Measurements from ENCODE around the gene GCC2. TPM values are rescaled to one million over a fixed set of nuclear protein-coding genes. Genes with fewer than 3 reads are reported as not detected.

Gene GCC2
- total RNA-seq, 5 donors from 2014 or later (not counting 1 experiment from before 2014, with no cell fraction given): 97.3 to 152 (median 135) TPM

DNA sequence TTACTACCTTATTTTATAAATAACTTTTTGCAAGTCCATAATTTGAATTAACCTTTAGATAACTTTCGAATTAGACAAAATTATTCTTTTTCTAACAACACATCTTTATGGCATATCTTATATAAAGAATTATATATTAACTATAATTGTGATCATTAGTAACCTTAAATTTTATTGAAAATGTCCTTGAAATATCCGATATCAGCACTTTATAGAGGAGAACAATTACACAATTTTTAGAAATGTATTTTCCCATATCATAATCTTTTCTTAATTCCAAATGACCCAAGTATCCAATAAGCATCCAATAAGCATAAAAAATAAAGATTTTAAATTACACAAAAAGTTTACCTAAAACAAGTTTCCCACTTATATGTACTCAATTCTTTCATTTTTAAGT lies 7.3 kb upstream of the GCC2 start:
- no peaks in the 10 kb centered on the region for H3K4me1 ChIP-seq (ENCODE audit: control insufficient read depth in 1 of 2, extremely low read depth in 1 of 2, insufficient read depth in 2 of 2, low read length in 2 of 2)
- DNase-seq (no peak), ATAC-seq (replicated peaks in 1 of 4) (no peak)
- POLR2A ChIA-PET: interaction anchor here in 1 of 2 donors (0.7 kb wide), 1 partner anchor 9 kb away, joined by 9 read pairs; no protein-coding TSS in a partner anchor
- H3K4me3 Mint-ChIP-seq: no peak overlapping the region
- H3K27ac ChIP-seq (ENCODE audit: low read length): no peak overlapping the region
- CTCF ChIA-PET: no interaction called here
- H3K9me3 ChIP-seq: no peaks in the 10 kb centered on the region
- H3K27me3 ChIP-seq (replicated peaks in 1 of 2; ENCODE audit: control insufficient read depth in 2 of 2, extremely low read depth in 1 of 2, insufficient read depth in 2 of 2, low read length in 1 of 2): no peaks in the 10 kb centered on the region
- no peaks in the 10 kb centered on the region for H3K36me3 ChIP-seq (ENCODE audit: control insufficient read depth in 2 of 2, extremely low read depth in 1 of 2, insufficient read depth in 1 of 2, low read length in 1 of 2)
- H3K4me3 ChIP-seq (ENCODE audit: control insufficient read depth in 1 of 2, extremely low read depth in 1 of 2, low read length in 1 of 2): no peak overlapping the region
- H3K9me3 Mint-ChIP-seq: no peaks in the 10 kb centered on the region
- peaks cover 0 to 2% (median 0%) of the 10 kb centered on the region in 3 donors for H3K4me1 Mint-ChIP-seq
- no CpG with 5 or more reads among the region's 2 CpGs for WGBS (ENCODE audit: insufficient coverage)
- no peak overlapping the region for H3K27ac Mint-ChIP-seq
- no peaks in the 10 kb centered on the region for H3K36me3 Mint-ChIP-seq
- no peaks in the 10 kb centered on the region for H3K27me3 Mint-ChIP-seq

DNA sequence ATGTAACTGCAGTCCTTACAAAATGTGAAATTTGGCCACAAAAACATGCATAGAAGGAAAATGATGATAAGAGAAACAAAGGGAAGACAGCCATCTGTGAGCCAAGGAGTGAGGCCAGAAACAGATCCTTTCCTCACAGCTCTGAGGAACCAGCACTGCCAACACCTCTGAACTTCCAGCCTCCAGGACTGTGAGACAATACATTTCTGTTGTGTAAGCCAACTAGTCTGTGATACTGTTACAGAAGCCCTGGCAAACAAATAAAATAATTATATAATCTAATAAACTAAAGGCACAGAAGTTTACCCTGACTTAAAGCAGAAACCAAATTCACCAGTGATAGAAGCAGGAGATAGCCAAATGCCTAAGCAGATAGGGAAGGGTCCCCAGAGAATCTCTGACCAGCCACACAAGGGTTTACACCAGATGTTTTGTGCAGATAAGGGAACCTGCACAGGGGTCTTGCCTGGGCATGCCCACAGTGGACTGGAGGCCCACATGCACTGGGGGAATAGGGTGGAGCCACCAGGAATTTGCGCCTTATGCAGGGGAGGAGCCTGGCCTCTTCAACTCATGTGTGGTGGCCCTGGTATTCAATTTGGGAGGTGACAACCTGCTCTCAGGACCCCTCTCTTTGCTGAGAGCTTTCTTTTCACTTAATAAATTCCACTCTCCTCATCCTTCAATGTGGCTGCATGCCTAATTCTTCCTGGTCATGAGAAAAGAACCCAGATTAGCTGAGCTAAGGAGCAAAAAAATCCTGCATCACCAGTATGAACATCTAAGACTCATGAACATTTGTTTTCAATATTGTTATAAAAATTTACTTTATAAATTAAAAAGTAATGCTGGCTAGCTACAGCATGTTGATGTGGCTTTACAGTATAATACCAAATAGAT lies 3.8 kb upstream of the GCC2 start:
- no peak overlapping the region for H3K27ac Mint-ChIP-seq
- WGBS (ENCODE audit: insufficient coverage): no CpG with 5 or more reads among the region's 1 CpG
- Histone ChIP-seq H3K9me3 (no peaks in the 10 kb centered on the region), H3K27me3 (replicated peaks in 1 of 2; ENCODE audit: control insufficient read depth in 2 of 2, extremely low read depth in 1 of 2, insufficient read depth in 2 of 2, low read length in 1 of 2) (no peaks in the 10 kb centered on the region), H3K4me3 (ENCODE audit: control insufficient read depth in 1 of 2, extremely low read depth in 1 of 2, low read length in 1 of 2) (no peak overlapping the region), H3K36me3 (ENCODE audit: control insufficient read depth in 2 of 2, extremely low read depth in 1 of 2, insufficient read depth in 1 of 2, low read length in 1 of 2) (no peaks in the 10 kb centered on the region), H3K27ac (ENCODE audit: low read length) (no peak overlapping the region), H3K4me1 (ENCODE audit: control insufficient read depth in 1 of 2, extremely low read depth in 1 of 2, insufficient read depth in 2 of 2, low read length in 2 of 2) (peaks cover 3 to 13% of the 10 kb centered on the region in 2 experiments)
- DNase-seq: no peak
- POLR2A ChIA-PET: no interaction called here
- no peak for ATAC-seq (replicated peaks in 1 of 4)
- H3K4me3 Mint-ChIP-seq: no peak overlapping the region
- H3K36me3 Mint-ChIP-seq: peaks cover 4% of the 10 kb centered on the region
- no peaks in the 10 kb centered on the region for H3K9me3 Mint-ChIP-seq
- CTCF ChIA-PET: no interaction called here
- H3K4me1 Mint-ChIP-seq: peaks cover 17 to 22% (median 22%) of the 10 kb centered on the region in 3 donors
- H3K27me3 Mint-ChIP-seq: no peaks in the 10 kb centered on the region

DNA sequence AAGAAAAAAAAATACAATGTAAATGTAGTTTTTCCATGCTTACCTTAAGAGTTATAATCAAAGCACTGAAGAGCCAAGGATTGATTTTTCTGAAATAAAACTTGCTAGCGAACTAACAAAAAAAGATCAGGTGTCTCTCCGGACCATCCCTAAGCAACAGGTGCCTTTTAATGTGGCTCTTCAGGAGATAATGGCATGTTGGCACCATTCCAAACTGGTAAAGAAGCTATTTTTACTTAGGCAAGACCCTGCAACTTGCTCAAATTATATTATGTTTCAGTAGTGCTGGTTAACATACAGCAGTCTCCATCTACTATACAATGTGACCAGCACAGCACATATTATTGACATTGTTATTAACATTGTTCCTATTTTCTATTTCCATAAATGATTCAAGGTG lies 2.3 kb upstream of the GCC2 start:
- 100% methylated on average over 1 of the region's 2 CpGs for WGBS (ENCODE audit: insufficient coverage)
- Histone ChIP-seq H3K27me3 (replicated peaks in 1 of 2; ENCODE audit: control insufficient read depth in 2 of 2, extremely low read depth in 1 of 2, insufficient read depth in 2 of 2, low read length in 1 of 2) (no peaks in the 10 kb centered on the region), H3K4me3 (ENCODE audit: control insufficient read depth in 1 of 2, extremely low read depth in 1 of 2, low read length in 1 of 2) (no peak overlapping the region), H3K4me1 (ENCODE audit: control insufficient read depth in 1 of 2, extremely low read depth in 1 of 2, insufficient read depth in 2 of 2, low read length in 2 of 2) (peaks cover 3 to 19% of the 10 kb centered on the region in 2 experiments), H3K36me3 (ENCODE audit: control insufficient read depth in 2 of 2, extremely low read depth in 1 of 2, insufficient read depth in 1 of 2, low read length in 1 of 2) (peaks cover 0 to 3% of the 10 kb centered on the region in 2 donors), H3K9me3 (no peaks in the 10 kb centered on the region), H3K27ac (ENCODE audit: low read length) (no peak overlapping the region)
- Mint-ChIP-seq H3K27me3 (no peaks in the 10 kb centered on the region), H3K9me3 (no peaks in the 10 kb centered on the region), H3K4me1 (peaks cover 32 to 37% (median 37%) of the 10 kb centered on the region in 3 donors), H3K4me3 (no peak overlapping the region), H3K27ac (no peak overlapping the region), H3K36me3 (peaks cover 11% of the 10 kb centered on the region)
- CTCF ChIA-PET: no interaction called here
- POLR2A ChIA-PET: interaction anchor here in 1 of 2 donors (0.7 kb wide), 1 partner anchor 178 kb away, joined by 3 read pairs; no protein-coding TSS in a partner anchor
- ATAC-seq (replicated peaks in 1 of 4) (no peak), DNase-seq (no peak)

DNA sequence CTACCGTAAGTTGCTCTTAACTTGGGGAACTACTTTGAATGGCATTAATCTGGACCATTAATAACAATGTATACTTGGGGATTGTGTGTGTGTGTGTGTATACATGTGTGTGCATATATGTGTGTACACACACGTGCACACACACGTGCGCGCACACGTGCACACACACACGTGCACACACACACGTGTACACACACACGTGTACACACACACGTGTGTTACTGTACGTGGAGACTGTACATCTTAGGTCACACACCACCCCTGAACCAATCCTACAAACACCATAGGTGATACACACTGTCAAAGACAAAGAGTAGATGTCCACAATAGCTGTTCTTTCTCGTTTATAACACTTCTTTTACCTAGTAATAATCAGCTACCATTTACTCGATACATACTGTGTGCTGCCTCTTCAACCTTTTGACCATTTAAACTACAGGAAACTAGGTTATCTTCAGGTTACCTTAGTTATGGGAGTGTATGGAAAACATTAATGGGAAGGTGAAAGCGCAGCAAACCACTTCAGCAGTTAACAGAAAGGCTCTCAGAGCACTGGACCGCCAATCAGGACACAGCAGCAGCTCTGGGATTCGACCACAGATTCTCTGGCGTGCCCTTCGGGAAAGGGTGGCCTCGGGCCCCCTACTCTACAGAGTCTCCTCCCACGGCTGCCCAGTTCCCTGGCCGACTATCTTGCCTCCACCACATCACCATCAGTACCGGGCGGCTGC lies 894 bp upstream of the GCC2 start:
- Histone ChIP-seq H3K36me3 (ENCODE audit: control insufficient read depth in 2 of 2, extremely low read depth in 1 of 2, insufficient read depth in 1 of 2, low read length in 1 of 2) (peaks cover 0 to 14% of the 10 kb centered on the region in 2 donors), H3K27me3 (replicated peaks in 1 of 2; ENCODE audit: control insufficient read depth in 2 of 2, extremely low read depth in 1 of 2, insufficient read depth in 2 of 2, low read length in 1 of 2) (no peaks in the 10 kb centered on the region), H3K4me1 (ENCODE audit: control insufficient read depth in 1 of 2, extremely low read depth in 1 of 2, insufficient read depth in 2 of 2, low read length in 2 of 2) (peaks cover 3 to 19% of the 10 kb centered on the region in 2 experiments), H3K9me3 (no peaks in the 10 kb centered on the region), H3K4me3 (ENCODE audit: control insufficient read depth in 1 of 2, extremely low read depth in 1 of 2, low read length in 1 of 2) (peak overlapping the region; percentile 96 to 97), H3K27ac (ENCODE audit: low read length) (peak overlapping the region; percentile 96)
- DNase-seq: peak in 1 of 35 experiments; percentile 16
- CTCF ChIA-PET: interaction anchor here in 1 of 2 donors (0.6 to 1.0 kb wide), 2 partner anchors 9 to 85 kb away, joined by 3 to 4 read pairs; no protein-coding TSS in a partner anchor
- peaks cover 41 to 48% (median 47%) of the 10 kb centered on the region in 3 donors for H3K4me1 Mint-ChIP-seq
- peaks cover 19% of the 10 kb centered on the region for H3K36me3 Mint-ChIP-seq
- H3K9me3 Mint-ChIP-seq: no peaks in the 10 kb centered on the region
- POLR2A ChIA-PET: interaction anchor here in 1 of 2 donors (0.6 to 1.1 kb wide), 3 partner anchors 14 to 94 kb away, joined by 3 to 4 read pairs (median 3); no protein-coding TSS in a partner anchor
- peak overlapping the region; percentile 95 to 99 (median 97) for H3K4me3 Mint-ChIP-seq
- ATAC-seq (replicated peaks in 1 of 4): no peak
- H3K27ac Mint-ChIP-seq: peak overlapping the region; percentile 98 to 99
- WGBS (ENCODE audit: insufficient coverage): 68% methylated on average over 11 of the region's 23 CpGs
- H3K27me3 Mint-ChIP-seq: no peaks in the 10 kb centered on the region

DNA sequence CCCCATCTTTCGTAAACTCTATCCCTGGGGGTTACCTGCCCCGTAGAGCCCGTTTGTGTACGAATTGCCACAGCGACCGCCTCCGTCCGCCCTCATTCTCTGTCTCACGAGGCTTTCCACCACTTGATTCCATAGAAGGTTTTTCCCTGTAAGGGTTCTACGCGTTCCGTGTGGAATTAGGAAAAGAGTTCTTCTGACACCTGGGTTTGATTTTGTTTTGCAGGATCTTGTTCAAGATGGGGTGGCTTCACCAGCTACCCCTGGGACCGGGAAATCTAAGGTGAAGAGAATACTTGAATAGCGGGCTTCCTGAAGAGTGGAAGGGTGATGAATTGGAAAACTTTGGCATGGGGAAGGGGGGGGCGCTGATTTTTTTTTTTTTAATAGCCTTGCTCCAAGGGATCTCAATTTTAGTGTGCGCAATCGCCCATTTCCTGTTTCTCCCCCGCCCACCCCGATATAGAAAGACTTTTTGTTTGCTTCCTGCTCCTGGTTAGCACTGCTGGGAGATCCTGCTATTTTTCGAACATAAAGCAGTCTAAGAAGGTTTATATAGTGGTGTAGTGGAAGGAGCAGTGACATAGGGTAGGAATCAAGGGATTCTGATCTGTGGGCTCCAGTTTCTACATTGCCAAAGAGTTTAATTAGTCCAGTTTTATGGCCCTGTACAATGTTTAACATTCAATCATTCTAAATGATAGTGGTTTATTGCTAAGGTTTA lies 564 bp downstream of the GCC2 start:
- peaks cover 3 to 19% of the 10 kb centered on the region in 2 experiments for H3K4me1 ChIP-seq (ENCODE audit: control insufficient read depth in 1 of 2, extremely low read depth in 1 of 2, insufficient read depth in 2 of 2, low read length in 2 of 2)
- no peaks in the 10 kb centered on the region for H3K9me3 ChIP-seq
- H3K4me1 Mint-ChIP-seq: peaks cover 48 to 56% (median 55%) of the 10 kb centered on the region in 3 donors
- DNase-seq (peak in 31 of 35 experiments; percentile 6 to 64 (median 36)), ATAC-seq (replicated peaks in 1 of 4) (peak; percentile 21 to 51 (median 48))
- H3K4me3 Mint-ChIP-seq: peak overlapping the region; percentile 95 to 99 (median 97)
- H3K4me3 ChIP-seq (ENCODE audit: control insufficient read depth in 1 of 2, extremely low read depth in 1 of 2, low read length in 1 of 2): peak overlapping the region; percentile 96 to 97
- H3K27ac Mint-ChIP-seq: peak overlapping the region; percentile 98 to 99
- peak overlapping the region; percentile 96 for H3K27ac ChIP-seq (ENCODE audit: low read length)
- WGBS (ENCODE audit: insufficient coverage): 0% methylated on average over 1 of the region's 20 CpGs
- H3K36me3 ChIP-seq (ENCODE audit: control insufficient read depth in 2 of 2, extremely low read depth in 1 of 2, insufficient read depth in 1 of 2, low read length in 1 of 2): peaks cover 0 to 26% of the 10 kb centered on the region in 2 donors
- no peaks in the 10 kb centered on the region for H3K27me3 ChIP-seq (replicated peaks in 1 of 2; ENCODE audit: control insufficient read depth in 2 of 2, extremely low read depth in 1 of 2, insufficient read depth in 2 of 2, low read length in 1 of 2)
- ChIA-PET CTCF (interaction anchor here in 1 of 2 donors (0.6 kb wide), 1 partner anchor 86 kb away, joined by 3 read pairs; no protein-coding TSS in a partner anchor), POLR2A (interaction anchor here (0.6 to 1.0 kb wide), 2 partner anchors 15 to 180 kb away, joined by 3 to 4 read pairs; no protein-coding TSS in a partner anchor)
- peaks cover 32% of the 10 kb centered on the region for H3K36me3 Mint-ChIP-seq
- H3K9me3 Mint-ChIP-seq: no peaks in the 10 kb centered on the region
- H3K27me3 Mint-ChIP-seq: no peaks in the 10 kb centered on the region
